Keratinocyte (primary cell): ENCODE data around the gene SH2B3. TPM values are rescaled to one million over a fixed set of nuclear protein-coding genes. Genes with fewer than 3 reads are reported as not detected.
A peak's percentile ranks its signal among the peaks of the same experiment; 100 is the strongest.

Experiments
- DNase-seq: peaks from one replicate; pipeline ENCODE4 v3.0.0-alpha.2; 2011; ENCODE audit warnings: low read depth, missing footprints, low spot score
- FAIRE-seq: peaks from 2 replicates; lab custom pipeline; 2011; peaks lifted over from hg19 to GRCh38; lab: Jason Lieb, UNC
- H2AFZ ChIP-seq: 2 replicates; pipeline ENCODE4 v1.6.0; 2012; ENCODE audit warnings: low read length, control low read depth, inconsistent platforms; ENCODE audit not compliant: control insufficient read depth
- H3K27ac ChIP-seq: 2 replicates; pipeline ENCODE4 v1.5.1; 2011; ENCODE audit warnings: low read length; ENCODE audit not compliant: control insufficient read depth, insufficient read depth
- H3K27me3 ChIP-seq: 3 replicates; pipeline ENCODE4 v1.6.0; 2011; ENCODE audit warnings: low read length; ENCODE audit not compliant: control insufficient read depth, insufficient read depth; ENCODE audit errors: extremely low read depth
- H3K36me3 ChIP-seq, 2 experiments: 2 replicates in 1 of 2; 3 replicates in 1 of 2; pipeline ENCODE4 v1.5.1; 2011; ENCODE audit warnings: low read length in 2 of 2, mild to moderate bottlenecking in 1 of 2; ENCODE audit not compliant: control insufficient read depth in 2 of 2, insufficient read depth in 2 of 2; ENCODE audit errors: extremely low read depth in 1 of 2
- H3K4me1 ChIP-seq: 3 replicates; pipeline ENCODE4 v1.5.1; 2011; ENCODE audit warnings: low read length; ENCODE audit not compliant: control insufficient read depth, insufficient read depth; ENCODE audit errors: extremely low read depth
- H3K4me2 ChIP-seq: 3 replicates; pipeline ENCODE4 v1.6.0; 2011; ENCODE audit warnings: low read depth, low read length; ENCODE audit not compliant: control insufficient read depth, insufficient read depth; ENCODE audit errors: extremely low read depth
- H3K4me3 ChIP-seq, 3 experiments: fragments of 200-600 bp in 1 of 3; sonication (generic) in 1 of 3; 2 replicates in 2 of 3; 3 replicates in 1 of 3; pipeline ENCODE4 v1.5.1; 2011 to 2016; ENCODE audit warnings: low read length in 3 of 3, mild to moderate bottlenecking in 3 of 3, control low read depth in 2 of 3, inconsistent platforms in 1 of 3, low read depth in 1 of 3, mixed read lengths in 1 of 3, mixed run types in 1 of 3, moderate library complexity in 1 of 3; ENCODE audit not compliant: control insufficient read depth in 2 of 3, insufficient read depth in 2 of 3; ENCODE audit errors: extremely low read depth in 1 of 3
- H3K79me2 ChIP-seq: 2 replicates; pipeline ENCODE4 v1.6.0; 2012; ENCODE audit warnings: low read length; ENCODE audit not compliant: control insufficient read depth, insufficient read depth
- H3K9ac ChIP-seq: 3 replicates; pipeline ENCODE4 v1.6.0; 2011; ENCODE audit warnings: low read length; ENCODE audit not compliant: control insufficient read depth, insufficient read depth; ENCODE audit errors: extremely low read depth
- H3K9me1 ChIP-seq: 3 replicates; pipeline ENCODE4 v1.6.0; 2011; ENCODE audit warnings: low read length; ENCODE audit not compliant: control insufficient read depth, insufficient read depth; ENCODE audit errors: extremely low read depth
- H3K9me3 ChIP-seq: 2 replicates; pipeline ENCODE4 v1.5.1; 2012; ENCODE audit warnings: low read depth, low read length; ENCODE audit not compliant: control insufficient read depth
- H4K20me1 ChIP-seq: 3 replicates; pipeline ENCODE4 v1.6.0; 2011; ENCODE audit warnings: low read length; ENCODE audit not compliant: control insufficient read depth, insufficient read depth; ENCODE audit errors: extremely low read depth
- EZH2 ChIP-seq: IDR thresholded peaks from one replicate; pipeline ENCODE4 v1.6.1; 2012; ENCODE audit warnings: inconsistent platforms, mild to moderate bottlenecking, low read length, moderate library complexity
- dilution Hi-C: fragments of 300-500 bp; cut with MboI; formaldehyde crosslinking; loops from one replicate; pipeline ENCODE4 v1.7.0; 2020; ENCODE audit warnings: low sequenced_read_pairs; ENCODE audit not compliant: extremely low pct_ligation_motif_present
- polyA plus RNA-seq, 5 experiments: library from polyadenylated mRNA; depleted of rRNA in 3 of 5; stranded (reverse) in 3 of 5; stranded (forward) in 1 of 5; unstranded in 1 of 5; fragments of >200 nt; gene quantifications; 1 replicate in 1 of 5; 2 replicates in 3 of 5; 3 replicates in 1 of 5; pipeline versions ENCODE4 v1.2.1 to v1.2.3, GENCODE V29; 2011 to 2012; ENCODE audit warnings: missing spikeins in 2 of 5, low read depth in 1 of 5, low replicate concordance in 1 of 5
- TF ChIP-seq, protein P1 (sequence below), 3 experiments: IDR thresholded peaks in 1 of 3; conservative IDR thresholded peaks in 1 of 3; optimal IDR thresholded peaks in 1 of 3; 2 replicates in 2 of 3; 3 replicates in 1 of 3; pipeline versions ENCODE3 to v1.5.1; 2011; ENCODE audit warnings: low read length in 3 of 3, mild to moderate bottlenecking in 3 of 3, moderate library complexity in 2 of 3, control low read depth in 1 of 3, inconsistent platforms in 1 of 3; ENCODE audit not compliant: insufficient read depth in 2 of 3; ENCODE audit errors: extremely low read depth in 1 of 3

SH2B3 gene
- polyA plus RNA-seq, 1 donor (not counting 4 experiments of a cell fraction or from before 2014, with no cell fraction given) = 7.7 TPM

DNA sequence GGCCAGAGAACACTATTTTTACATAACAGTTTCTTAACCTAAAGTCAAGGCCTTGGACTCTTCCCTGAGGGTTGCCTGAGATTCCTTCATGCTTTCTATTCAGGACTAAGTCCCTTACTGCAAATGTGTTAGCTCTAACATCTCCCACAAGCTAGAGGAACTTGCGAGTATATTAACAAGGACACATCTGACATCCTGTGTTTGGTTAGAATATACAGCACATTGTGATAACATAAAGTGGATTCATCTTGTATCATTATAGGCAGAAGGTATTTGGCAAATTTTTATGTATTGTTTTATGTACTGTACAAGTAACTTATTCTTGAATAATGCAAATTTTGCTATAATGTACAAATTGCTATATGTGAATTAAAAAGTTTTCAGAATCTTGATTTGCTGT is 45.5 kb downstream of the SH2B3 start:
- H4K20me1 ChIP-seq = peaks cover 4% of the 10 kb centered on the region
- H3K4me3 ChIP-seq = no peak overlapping the region
- no peak overlapping the region for H2AFZ ChIP-seq
- H3K36me3 ChIP-seq = peaks cover 43 to 57% of the 10 kb centered on the region in 2 experiments
- H3K4me1 ChIP-seq = no peaks in the 10 kb centered on the region
- no peak overlapping the region for H3K27ac ChIP-seq
- no peak overlapping the region for H3K4me2 ChIP-seq
- H3K9me3 ChIP-seq = no peaks in the 10 kb centered on the region
- FAIRE-seq = no peak
- no peaks in the 10 kb centered on the region for H3K9me1 ChIP-seq
- no peak overlapping the region for H3K9ac ChIP-seq
- DNase-seq = no peak
- TF ChIP-seq, protein P1, sequence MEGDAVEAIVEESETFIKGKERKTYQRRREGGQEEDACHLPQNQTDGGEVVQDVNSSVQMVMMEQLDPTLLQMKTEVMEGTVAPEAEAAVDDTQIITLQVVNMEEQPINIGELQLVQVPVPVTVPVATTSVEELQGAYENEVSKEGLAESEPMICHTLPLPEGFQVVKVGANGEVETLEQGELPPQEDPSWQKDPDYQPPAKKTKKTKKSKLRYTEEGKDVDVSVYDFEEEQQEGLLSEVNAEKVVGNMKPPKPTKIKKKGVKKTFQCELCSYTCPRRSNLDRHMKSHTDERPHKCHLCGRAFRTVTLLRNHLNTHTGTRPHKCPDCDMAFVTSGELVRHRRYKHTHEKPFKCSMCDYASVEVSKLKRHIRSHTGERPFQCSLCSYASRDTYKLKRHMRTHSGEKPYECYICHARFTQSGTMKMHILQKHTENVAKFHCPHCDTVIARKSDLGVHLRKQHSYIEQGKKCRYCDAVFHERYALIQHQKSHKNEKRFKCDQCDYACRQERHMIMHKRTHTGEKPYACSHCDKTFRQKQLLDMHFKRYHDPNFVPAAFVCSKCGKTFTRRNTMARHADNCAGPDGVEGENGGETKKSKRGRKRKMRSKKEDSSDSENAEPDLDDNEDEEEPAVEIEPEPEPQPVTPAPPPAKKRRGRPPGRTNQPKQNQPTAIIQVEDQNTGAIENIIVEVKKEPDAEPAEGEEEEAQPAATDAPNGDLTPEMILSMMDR (optimal IDR thresholded peaks at IDR 0.05 in 1 of 3, IDR thresholded peaks at IDR 0.05 in 1 of 3, conservative IDR thresholded peaks at IDR 0.05 in 1 of 3; ENCODE audit: extremely low read depth in 1 of 3, insufficient read depth in 2 of 3, low read length in 3 of 3) = no peak
- TF ChIP-seq EZH2 = no peak
- dilution Hi-C loops = no loop called here
- no peaks in the 10 kb centered on the region for H3K27me3 ChIP-seq
- H3K79me2 ChIP-seq = peaks cover 1% of the 10 kb centered on the region

DNA sequence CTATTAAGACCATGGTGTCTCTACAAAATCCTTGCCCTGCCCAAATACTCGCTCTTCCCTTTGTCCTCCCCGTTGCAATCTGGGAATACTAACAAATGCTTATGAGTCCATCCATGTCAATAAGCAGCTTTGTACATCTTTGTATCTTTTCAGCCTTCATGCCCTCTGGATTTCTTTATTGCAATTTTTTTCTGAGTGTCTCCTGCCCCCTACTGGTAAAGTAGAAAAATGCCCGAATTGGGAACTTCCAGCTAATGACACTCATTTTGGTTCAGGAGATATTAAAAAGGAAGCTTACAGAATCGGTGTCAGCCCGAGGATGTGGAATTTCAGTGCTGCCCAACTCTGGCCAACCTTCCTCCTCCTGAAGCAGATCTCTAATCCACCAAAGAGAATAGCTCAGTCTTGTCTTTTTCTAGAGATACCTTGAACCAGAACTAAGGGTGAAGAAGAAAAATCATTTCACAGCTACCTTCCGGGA is 46.0 kb downstream of the SH2B3 start:
- no peaks in the 10 kb centered on the region for H3K4me1 ChIP-seq
- H3K4me2 ChIP-seq = no peak overlapping the region
- no peaks in the 10 kb centered on the region for H3K9me3 ChIP-seq
- no peaks in the 10 kb centered on the region for H3K79me2 ChIP-seq
- peaks cover 4% of the 10 kb centered on the region for H4K20me1 ChIP-seq
- dilution Hi-C loops = no loop called here
- no peaks in the 10 kb centered on the region for H3K9me1 ChIP-seq
- H3K36me3 ChIP-seq = peaks cover 41 to 56% of the 10 kb centered on the region in 2 experiments
- H3K27me3 ChIP-seq = no peaks in the 10 kb centered on the region
- H3K9ac ChIP-seq = no peak overlapping the region
- TF ChIP-seq, protein P1 (optimal IDR thresholded peaks at IDR 0.05 in 1 of 3, IDR thresholded peaks at IDR 0.05 in 1 of 3, conservative IDR thresholded peaks at IDR 0.05 in 1 of 3; ENCODE audit: extremely low read depth in 1 of 3, insufficient read depth in 2 of 3, low read length in 3 of 3) = peak; percentile 1 to 67 (median 60)
- no peak for TF ChIP-seq EZH2
- DNase-seq = no peak
- H2AFZ ChIP-seq = no peak overlapping the region
- H3K4me3 ChIP-seq = no peak overlapping the region
- no peak for FAIRE-seq
- no peak overlapping the region for H3K27ac ChIP-seq
